ENCODE measurements around the gene SNX3. TPM values are rescaled to one million over a fixed set of nuclear protein-coding genes. Genes with fewer than 3 reads are reported as not detected.
"Not testable (repeated sequence)": the region's sequence is repeated elsewhere in the genome, so short reads cannot be mapped to it uniquely, and the experiment has no call there.

SNX3 gene
- 10 to 100 TPM; 49.1 to 76.5 TPM for total RNA-seq

- Mint-ChIP-seq H3K36me3 (peaks cover 0 to 5% of the 10 kb centered on the region in 2 donors), H3K27ac (peak within 1 kb of the TSS; percentile 88 to 94), H3K9me3 (no peaks in the 10 kb centered on the region)
- DNase-seq (ENCODE audit: low spot score in 2 of 2) (peak; percentile 89 to 93), ATAC-seq (peak; percentile 94 to 95)
These were observed at the start of gene SNX3 for GRCh38 chr6:108260809-108261569. SNX3 (minus strand) TSS chr6:108261040; CDS start chr6:108260921, 119 bp downstream.

GRCh38 chr6:108309844-108310243 lies 49.0 kb upstream of the SNX3 start:
- ATAC-seq (no peak), DNase-seq (ENCODE audit: low spot score in 2 of 2) (no peak)
- Mint-ChIP-seq H3K9me3 (no peaks in the 10 kb centered on the region), H3K27ac (no peak overlapping the region), H3K36me3 (no peaks in the 10 kb centered on the region)

DNA sequence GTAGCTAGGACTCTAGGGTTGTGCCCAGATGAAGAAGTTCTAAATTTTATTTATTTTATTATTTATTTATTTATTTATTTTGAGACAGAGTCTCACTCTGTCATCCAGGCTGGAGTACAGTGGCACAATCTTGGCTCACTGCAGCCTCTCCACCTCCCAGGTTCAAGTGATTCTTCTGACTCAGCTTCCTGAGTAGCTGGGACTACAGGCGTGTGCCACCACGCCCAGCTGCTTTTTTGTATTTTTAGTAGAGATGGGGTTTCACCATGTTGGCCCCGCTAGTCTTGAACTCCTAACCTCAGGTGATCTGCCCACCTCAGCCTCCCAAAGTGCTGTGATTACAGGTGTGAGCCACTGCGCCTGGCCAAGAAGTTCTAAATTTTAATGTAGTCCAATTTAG lies 47.8 kb upstream of the SNX3 start:
- not testable (repeated sequence) for ATAC-seq; H3K36me3 Mint-ChIP-seq; H3K27ac Mint-ChIP-seq; H3K9me3 Mint-ChIP-seq; DNase-seq (ENCODE audit: low spot score in 2 of 2)

GRCh38 chr6:108304646-108305045 lies 43.8 kb upstream of the SNX3 start:
- ATAC-seq (no peak), DNase-seq (ENCODE audit: low spot score in 2 of 2) (no peak)
- Mint-ChIP-seq H3K9me3 (no peaks in the 10 kb centered on the region), H3K36me3 (no peaks in the 10 kb centered on the region), H3K27ac (no peak overlapping the region)

DNA sequence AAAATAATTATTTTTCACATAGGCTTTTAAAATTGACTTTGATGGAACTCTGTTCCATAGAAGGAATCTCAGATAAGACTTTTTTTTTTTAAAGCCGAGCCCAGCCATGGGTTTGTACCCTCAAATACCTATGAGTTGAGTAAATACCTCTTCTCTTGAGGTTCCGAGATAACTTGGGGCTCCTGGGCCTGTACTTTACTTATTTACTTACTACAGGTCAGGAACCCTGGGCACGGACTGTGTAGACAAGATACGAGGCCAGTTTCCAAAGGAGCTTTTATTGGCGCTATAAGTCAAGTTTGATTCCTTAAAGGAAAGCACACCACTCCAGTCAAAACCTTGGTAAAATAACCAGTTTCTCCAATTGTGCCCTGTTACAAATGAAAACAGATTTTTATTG lies 41.5 kb upstream of the SNX3 start:
- Mint-ChIP-seq H3K36me3 (no peaks in the 10 kb centered on the region), H3K9me3 (no peaks in the 10 kb centered on the region), H3K27ac (no peak overlapping the region)

GRCh38 chr6:108295676-108296075 lies 34.8 kb upstream of the SNX3 start:
- H3K9me3 Mint-ChIP-seq: no peaks in the 10 kb centered on the region
- peaks cover 6 to 13% of the 10 kb centered on the region in 2 donors for H3K36me3 Mint-ChIP-seq
- no peak for DNase-seq (ENCODE audit: low spot score in 2 of 2)
- H3K27ac Mint-ChIP-seq: peak overlapping the region; percentile 99 to 100
- ATAC-seq: no peak

More for the DNA sequence above, 41.5 kb upstream of the SNX3 start:
- no peak for DNase-seq (ENCODE audit: low spot score in 2 of 2)
- ATAC-seq: no peak

DNA sequence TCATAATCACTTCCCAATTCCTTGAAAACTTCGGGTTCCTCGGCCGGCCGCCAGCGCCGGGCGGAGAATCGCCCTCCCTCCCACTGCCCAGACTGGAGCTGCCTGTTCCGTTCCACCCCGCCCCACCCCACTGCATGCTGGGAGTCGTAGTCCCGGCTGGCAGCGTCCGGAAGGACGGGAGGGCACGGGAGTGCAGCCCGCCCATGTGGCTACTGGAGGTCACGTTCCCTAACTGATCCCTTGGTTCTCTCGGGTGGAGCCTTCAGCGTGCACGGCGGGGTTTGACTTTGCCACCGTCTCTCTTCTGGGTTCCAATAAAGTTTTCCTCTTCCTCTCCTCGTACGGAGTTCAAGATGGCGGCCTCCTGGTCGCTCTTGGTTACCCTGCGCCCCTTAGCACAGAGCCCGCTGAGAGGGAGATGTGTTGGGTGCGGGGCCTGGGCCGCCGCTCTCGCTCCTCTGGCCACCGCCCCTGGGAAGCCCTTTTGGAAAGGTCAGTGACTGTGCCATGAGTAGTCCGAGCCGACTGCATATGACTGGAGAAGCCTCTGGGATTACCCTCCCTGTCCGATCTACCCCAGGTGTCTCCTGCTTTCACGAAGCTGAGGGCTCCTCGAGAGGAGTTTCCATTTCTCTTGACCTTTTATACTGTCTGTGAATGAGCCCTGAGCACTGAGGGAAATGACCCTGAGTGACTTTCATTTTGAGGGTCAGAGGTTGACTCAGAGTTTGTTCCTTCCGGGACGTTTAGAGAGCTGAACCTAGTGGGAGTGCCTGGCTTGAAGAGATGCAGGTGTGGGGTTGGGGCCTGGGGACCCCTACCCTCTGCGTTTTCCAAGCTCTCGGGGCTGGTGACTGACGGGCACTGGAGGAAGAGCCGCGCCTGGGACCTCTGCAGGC lies 34.1 kb upstream of the SNX3 start, which contains the start of gene AFG1L:
AFG1L (plus strand) TSS at position 328 of the 899 bp plus-strand sequence; CDS start at position 354, 26 bp downstream.
- H3K36me3 Mint-ChIP-seq: peaks cover 6 to 13% of the 10 kb centered on the region in 2 donors
- no peaks in the 10 kb centered on the region for H3K9me3 Mint-ChIP-seq
- ATAC-seq (peak; percentile 85 to 96), DNase-seq (ENCODE audit: low spot score in 2 of 2) (peak; percentile 83 to 87)
- H3K27ac Mint-ChIP-seq: peak within 1 kb of the TSS; percentile 99 to 100

DNA sequence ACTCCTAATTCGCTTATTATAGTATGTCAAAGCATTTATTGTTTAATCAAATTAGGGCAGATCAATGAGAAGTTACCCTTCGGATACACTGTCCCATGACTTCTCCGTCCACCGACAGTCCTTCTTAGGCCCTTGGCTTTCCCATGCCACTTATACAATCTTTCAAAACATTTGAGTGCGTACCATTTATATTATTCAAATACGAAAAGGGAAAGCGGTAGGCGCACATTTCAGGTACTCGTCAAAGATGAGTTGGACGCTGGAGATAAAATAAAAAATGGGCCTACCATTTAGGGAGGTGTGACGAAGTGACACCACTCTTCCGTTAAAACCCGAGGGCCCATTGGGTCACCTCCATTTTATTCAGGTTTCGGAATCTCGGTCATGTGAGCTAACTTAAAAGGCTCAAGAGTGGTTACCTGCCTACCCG lies 33.5 kb upstream of the SNX3 start:
- Mint-ChIP-seq H3K27ac (peak overlapping the region; percentile 99 to 100), H3K9me3 (no peaks in the 10 kb centered on the region), H3K36me3 (peaks cover 6 to 13% of the 10 kb centered on the region in 2 donors)
- DNase-seq (ENCODE audit: low spot score in 2 of 2): no peak
- ATAC-seq: peak; percentile 39 to 53

DNA sequence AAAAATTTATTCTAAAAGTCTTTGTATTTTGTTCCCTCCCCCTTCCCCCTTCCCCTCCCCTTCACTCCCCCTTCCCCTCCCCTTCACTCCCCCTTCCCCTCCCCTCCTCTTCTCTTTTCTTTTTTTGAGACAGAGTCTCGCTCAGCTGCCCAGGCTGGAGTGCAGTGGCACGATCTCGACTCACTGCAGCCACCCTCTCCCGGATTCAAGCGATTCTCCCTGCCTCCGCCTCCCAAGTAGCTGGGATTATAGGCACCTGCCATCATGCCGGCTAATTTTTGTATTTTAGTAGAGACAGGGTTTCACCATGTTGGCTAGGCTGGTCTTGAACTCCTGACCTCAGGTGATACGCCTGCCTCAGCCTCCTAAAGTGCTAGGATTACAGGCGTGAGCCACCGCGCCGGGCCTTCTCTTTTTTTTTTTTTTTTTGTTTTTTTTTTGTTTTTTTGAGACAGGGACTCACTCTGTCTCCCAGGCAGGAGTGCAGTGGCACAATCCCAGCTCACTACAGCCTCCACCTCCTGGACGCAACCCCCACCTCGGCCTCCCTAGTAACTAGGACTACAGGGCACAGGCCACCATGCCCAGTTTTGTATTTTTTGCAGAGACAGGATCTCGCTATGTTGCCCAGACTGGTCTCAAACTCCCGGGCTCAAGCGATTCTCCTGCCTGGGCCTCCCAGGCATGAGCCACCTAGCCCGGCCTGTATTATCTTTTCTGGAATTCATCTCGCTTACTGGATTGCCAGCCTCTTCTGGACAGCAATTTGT lies 32.9 kb upstream of the SNX3 start:
- peaks cover 6 to 13% of the 10 kb centered on the region in 2 donors for H3K36me3 Mint-ChIP-seq
- H3K27ac Mint-ChIP-seq: peak overlapping the region; percentile 99 to 100
- no peaks in the 10 kb centered on the region for H3K9me3 Mint-ChIP-seq
- DNase-seq (ENCODE audit: low spot score in 2 of 2): no peak
- ATAC-seq: no peak

DNA sequence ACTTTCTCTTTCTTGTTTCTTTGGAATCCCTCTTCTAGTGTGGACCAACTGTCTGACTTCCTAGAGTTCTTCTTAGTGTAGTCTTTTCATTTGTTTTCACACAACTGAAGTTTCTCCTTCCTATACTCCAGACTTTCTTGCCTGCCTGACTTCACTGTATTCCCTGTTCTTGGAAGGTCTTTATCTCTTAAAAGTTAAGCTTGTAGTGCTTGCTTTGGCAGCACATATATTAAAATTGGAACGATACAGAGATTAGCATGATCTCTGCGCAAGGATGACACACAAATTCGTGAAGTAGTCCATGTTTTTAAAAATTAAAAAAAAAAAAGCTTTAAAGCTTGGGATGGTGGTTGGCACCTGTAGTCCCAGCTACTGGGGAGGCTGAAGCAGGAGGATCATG lies 31.7 kb upstream of the SNX3 start:
- ATAC-seq; H3K27ac Mint-ChIP-seq; DNase-seq (ENCODE audit: low spot score in 2 of 2); H3K9me3 Mint-ChIP-seq: not testable (repeated sequence)
- peaks cover 6 to 13% of the 10 kb centered on the region in 2 donors for H3K36me3 Mint-ChIP-seq

- Mint-ChIP-seq H3K9me3 (no peaks in the 10 kb centered on the region), H3K27ac (no peak overlapping the region), H3K36me3 (peaks cover 6 to 13% of the 10 kb centered on the region in 2 donors)
- ATAC-seq: no peak
- no peak for DNase-seq (ENCODE audit: low spot score in 2 of 2)
These were observed 30.3 kb upstream of the SNX3 start for GRCh38 chr6:108291091-108291490.

DNA sequence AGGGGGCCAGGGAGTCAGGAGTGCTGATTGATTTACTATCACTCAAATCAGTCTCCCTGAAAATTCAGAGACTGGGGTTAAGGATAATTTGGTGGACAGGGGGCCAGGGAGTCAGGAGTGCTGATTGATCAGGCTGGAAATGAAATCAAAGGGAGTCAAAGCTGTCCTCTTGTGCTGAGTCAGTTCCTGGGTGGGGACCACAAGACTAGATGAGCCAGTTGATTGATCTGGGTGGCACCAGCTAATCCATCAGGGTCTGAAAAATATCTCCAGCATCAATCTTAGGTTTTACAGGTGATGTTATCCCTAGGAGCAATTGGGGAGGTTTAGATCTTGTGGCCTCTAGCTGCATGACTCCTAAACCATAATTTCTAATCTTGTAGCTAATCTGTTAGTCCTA lies 27.9 kb upstream of the SNX3 start:
- H3K9me3 Mint-ChIP-seq: no peaks in the 10 kb centered on the region

GRCh38 chr6:108287373-108287772 lies 26.5 kb upstream of the SNX3 start:
- ATAC-seq (no peak), DNase-seq (ENCODE audit: low spot score in 2 of 2) (no peak)
- Mint-ChIP-seq H3K27ac (no peak overlapping the region), H3K9me3 (no peaks in the 10 kb centered on the region), H3K36me3 (no peaks in the 10 kb centered on the region)

More for the DNA sequence above, 27.9 kb upstream of the SNX3 start:
- ATAC-seq (no peak), DNase-seq (ENCODE audit: low spot score in 2 of 2) (no peak)
- H3K27ac Mint-ChIP-seq: no peak overlapping the region
- no peaks in the 10 kb centered on the region for H3K36me3 Mint-ChIP-seq

GRCh38 chr6:108286366-108286765 lies 25.5 kb upstream of the SNX3 start:
- H3K9me3 Mint-ChIP-seq: no peaks in the 10 kb centered on the region
- no peak overlapping the region for H3K27ac Mint-ChIP-seq
- no peak for DNase-seq (ENCODE audit: low spot score in 2 of 2)
- no peaks in the 10 kb centered on the region for H3K36me3 Mint-ChIP-seq
- ATAC-seq: peak; percentile 32 to 63

DNA sequence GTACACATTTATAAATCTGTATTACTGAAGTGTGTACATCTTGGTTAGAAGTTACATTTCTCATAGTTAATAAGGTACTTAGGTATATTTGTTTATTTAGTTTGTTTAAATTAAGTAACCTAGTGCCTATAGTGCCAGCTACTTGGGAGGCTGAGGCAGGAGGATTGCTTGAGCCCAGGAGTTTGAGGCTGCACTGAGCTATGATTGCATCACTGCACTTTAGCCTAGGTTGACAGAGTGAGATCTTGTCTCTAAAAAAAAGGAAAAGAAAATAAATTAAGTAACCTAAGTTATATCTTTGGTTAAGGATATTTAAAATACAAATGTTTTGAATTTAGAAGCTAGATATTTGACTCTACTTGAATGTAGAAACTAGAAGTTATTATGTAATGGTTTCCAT lies 24.5 kb upstream of the SNX3 start:
- no peak for ATAC-seq
- H3K36me3 Mint-ChIP-seq: no peaks in the 10 kb centered on the region
- H3K27ac Mint-ChIP-seq: no peak overlapping the region
- no peaks in the 10 kb centered on the region for H3K9me3 Mint-ChIP-seq
- no peak for DNase-seq (ENCODE audit: low spot score in 2 of 2)

- peak in 1 of 2 donors; percentile 44 for ATAC-seq
- no peaks in the 10 kb centered on the region for H3K36me3 Mint-ChIP-seq
These were observed 17.0 kb upstream of the SNX3 start for GRCh38 chr6:108277831-108278230.

More at GRCh38 chr6:108277831-108278230, 17.0 kb upstream of the SNX3 start:
- Mint-ChIP-seq H3K27ac (no peak overlapping the region), H3K9me3 (no peaks in the 10 kb centered on the region)
- DNase-seq (ENCODE audit: low spot score in 2 of 2): no peak

Measured in activated naive CD4-positive, alpha-beta T cell treated with anti-CD3 and anti-CD28 coated beads, Interleukin-2, amount 50 U/mL, for 72 hours (primary cell).